ENCODE measurements around the gene ORC5. TPM values are rescaled to one million over a fixed set of nuclear protein-coding genes. Genes with fewer than 3 reads are reported as not detected.

ORC5 gene
- polyA plus RNA-seq, 3 donors, result 2.8 to 7.9 (median 7.0) TPM

GRCh38 chr7:104231054-104232046 lies 23.5 kb upstream of the ORC5 start:
- 24% methylated on average over 21 of the region's 29 CpGs for WGBS (ENCODE audit: insufficient coverage)
- H4K20me1 ChIP-seq (ENCODE audit: insufficient read depth, low read length), result no peaks in the 10 kb centered on the region
- intact Hi-C loops (cut with micrococcal nuclease), result loop anchor here in 1 of 2 donors (5.0 kb wide), 1 partner anchor 616 kb away; no protein-coding TSS in a partner anchor
- H3K9ac ChIP-seq (ENCODE audit: insufficient read depth, low read length, poor library complexity, severe bottlenecking), result no peak overlapping the region
- H3K36me3 ChIP-seq (replicated peaks in 1 of 2; ENCODE audit: control insufficient read depth in 1 of 2, insufficient read depth in 2 of 2, low read length in 2 of 2), result no peaks in the 10 kb centered on the region
- H3K4me3 ChIP-seq (replicated peaks in 1 of 3; ENCODE audit: low read depth in 2 of 3, low read length in 3 of 3), result no peak overlapping the region
- no peak overlapping the region for H3K27ac Mint-ChIP-seq
- no peak overlapping the region for H3K4me2 ChIP-seq (replicated peaks; ENCODE audit: extremely low read depth, low read length, poor library complexity, severe bottlenecking)
- H3K27me3 ChIP-seq (ENCODE audit: control insufficient read depth in 2 of 2, insufficient read depth in 2 of 2, low read length in 2 of 2), result peaks cover 2 to 4% of the 10 kb centered on the region in 2 donors
- H3K79me2 ChIP-seq (ENCODE audit: insufficient read depth, low read length), result no peaks in the 10 kb centered on the region
- no peaks in the 10 kb centered on the region for H3K9me3 Mint-ChIP-seq
- no peaks in the 10 kb centered on the region for H3K4me1 ChIP-seq (ENCODE audit: control insufficient read depth in 1 of 2, insufficient read depth in 2 of 2, low read length in 2 of 2)
- peak; percentile 8 to 38 (median 27) for DNase-seq
- H3K27me3 Mint-ChIP-seq (ENCODE audit: low read depth in 3 of 3), result peaks cover 0 to 12% (median 6%) of the 10 kb centered on the region in 3 donors
- no peak overlapping the region for H3K27ac ChIP-seq (ENCODE audit: low read depth in 1 of 2, low read length in 2 of 2)
- H3K4me3 Mint-ChIP-seq, result no peak overlapping the region
- H3K4me1 Mint-ChIP-seq, result peaks cover 2% of the 10 kb centered on the region
- H3K9me3 ChIP-seq (replicated peaks in 1 of 2; ENCODE audit: control insufficient read depth in 1 of 2, insufficient read depth in 1 of 2, low read length in 2 of 2), result no peaks in the 10 kb centered on the region
- no peaks in the 10 kb centered on the region for H3K36me3 Mint-ChIP-seq
- peak; percentile 80 for TF ChIP-seq CTCF (IDR thresholded peaks at IDR 0.05)
- peak overlapping the region; percentile 20 for H2AFZ ChIP-seq (ENCODE audit: insufficient read depth, low read depth, low read length, poor library complexity, severe bottlenecking)

DNA sequence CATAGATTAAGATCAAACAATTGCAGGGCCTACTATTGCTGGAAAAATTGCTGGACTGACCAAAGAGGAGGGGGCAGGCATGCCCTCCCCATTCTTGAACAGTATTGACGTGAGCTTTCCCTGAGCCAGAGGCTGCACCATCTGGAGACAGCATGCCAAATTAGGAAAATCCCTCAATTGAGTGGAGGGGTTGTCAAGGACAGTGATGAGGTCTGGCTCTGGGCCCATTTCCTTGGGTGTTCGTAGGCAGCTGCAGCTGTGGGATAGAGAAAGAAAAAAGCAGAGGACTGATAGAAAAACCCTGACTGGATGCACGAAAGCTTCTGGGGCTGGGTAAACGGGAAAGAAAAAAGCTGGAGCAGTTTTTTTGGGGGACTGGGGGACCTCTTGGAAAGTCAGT lies 22.8 kb upstream of the ORC5 start:
- H3K27ac Mint-ChIP-seq, result no peak overlapping the region
- H3K4me1 Mint-ChIP-seq, result peaks cover 2% of the 10 kb centered on the region
- H3K9me3 Mint-ChIP-seq, result no peaks in the 10 kb centered on the region
- no peak overlapping the region for H3K4me2 ChIP-seq (replicated peaks; ENCODE audit: extremely low read depth, low read length, poor library complexity, severe bottlenecking)
- no peaks in the 10 kb centered on the region for H3K79me2 ChIP-seq (ENCODE audit: insufficient read depth, low read length)
- no peaks in the 10 kb centered on the region for H3K36me3 ChIP-seq (replicated peaks in 1 of 2; ENCODE audit: control insufficient read depth in 1 of 2, insufficient read depth in 2 of 2, low read length in 2 of 2)
- peaks cover 2 to 4% of the 10 kb centered on the region in 2 donors for H3K27me3 ChIP-seq (ENCODE audit: control insufficient read depth in 2 of 2, insufficient read depth in 2 of 2, low read length in 2 of 2)
- no peak for TF ChIP-seq CTCF (IDR thresholded peaks at IDR 0.05)
- DNase-seq, result no peak
- H3K9ac ChIP-seq (ENCODE audit: insufficient read depth, low read length, poor library complexity, severe bottlenecking), result no peak overlapping the region
- H3K9me3 ChIP-seq (replicated peaks in 1 of 2; ENCODE audit: control insufficient read depth in 1 of 2, insufficient read depth in 1 of 2, low read length in 2 of 2), result no peaks in the 10 kb centered on the region
- WGBS (ENCODE audit: insufficient coverage), result 40% methylated on average over 4 of the region's 4 CpGs
- no peaks in the 10 kb centered on the region for H3K4me1 ChIP-seq (ENCODE audit: control insufficient read depth in 1 of 2, insufficient read depth in 2 of 2, low read length in 2 of 2)
- no peaks in the 10 kb centered on the region for H4K20me1 ChIP-seq (ENCODE audit: insufficient read depth, low read length)
- no peak overlapping the region for H3K27ac ChIP-seq (ENCODE audit: low read depth in 1 of 2, low read length in 2 of 2)
- no peak overlapping the region for H3K4me3 Mint-ChIP-seq
- H3K27me3 Mint-ChIP-seq (ENCODE audit: low read depth in 3 of 3), result peaks cover 0 to 12% (median 6%) of the 10 kb centered on the region in 3 donors
- no peak overlapping the region for H3K4me3 ChIP-seq (replicated peaks in 1 of 3; ENCODE audit: low read depth in 2 of 3, low read length in 3 of 3)
- no peak overlapping the region for H2AFZ ChIP-seq (ENCODE audit: insufficient read depth, low read depth, low read length, poor library complexity, severe bottlenecking)
- intact Hi-C loops (cut with micrococcal nuclease), result loop anchor here in 1 of 2 donors (5.0 kb wide), 1 partner anchor 617 kb away; no protein-coding TSS in a partner anchor
- no peaks in the 10 kb centered on the region for H3K36me3 Mint-ChIP-seq
